OCI-LY1 (cell line): ENCODE data around the gene NCOR2.

Experiments used
- EZH2 ChIP-seq: fragments of 200-600 bp; sonication (generic), shearing (Covaris generic); IDR thresholded peaks from 2 replicates; pipeline ENCODE4 v1.8.0; 2017; ENCODE audit warnings: borderline replicate concordance, mixed run types, mild to moderate bottlenecking, antibody characterized with exemption, low read length, moderate library complexity, mixed read lengths
- TF ChIP-seq, protein P1 (sequence below): fragments of 200-600 bp; sonication (generic), shearing (Covaris generic); IDR thresholded peaks from 2 replicates; pipeline ENCODE4 v1.5.1; 2017; ENCODE audit warnings: mild to moderate bottlenecking, antibody characterized with exemption, low read length, moderate library complexity, mixed read lengths

DNA sequence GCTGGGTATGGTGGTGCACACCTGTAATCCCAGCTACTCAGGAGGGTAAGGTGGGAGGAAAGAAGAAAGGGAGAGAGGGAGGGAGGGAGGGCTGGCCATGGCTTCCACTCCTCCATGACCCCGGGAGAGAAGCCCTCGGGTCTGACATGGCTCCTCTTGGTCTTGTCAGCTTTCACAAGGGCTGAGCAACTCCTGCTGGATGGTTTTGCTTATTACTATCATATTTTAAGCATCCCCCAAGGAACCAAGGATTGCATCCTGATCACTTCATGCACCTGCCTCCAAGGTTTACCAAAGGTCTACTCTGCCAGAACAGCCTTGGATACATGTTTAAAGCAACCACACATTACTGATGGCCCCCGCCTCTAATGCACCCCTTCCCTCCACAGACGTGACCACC, 28.0 kb upstream of the NCOR2 start:
- TF ChIP-seq, protein P1, sequence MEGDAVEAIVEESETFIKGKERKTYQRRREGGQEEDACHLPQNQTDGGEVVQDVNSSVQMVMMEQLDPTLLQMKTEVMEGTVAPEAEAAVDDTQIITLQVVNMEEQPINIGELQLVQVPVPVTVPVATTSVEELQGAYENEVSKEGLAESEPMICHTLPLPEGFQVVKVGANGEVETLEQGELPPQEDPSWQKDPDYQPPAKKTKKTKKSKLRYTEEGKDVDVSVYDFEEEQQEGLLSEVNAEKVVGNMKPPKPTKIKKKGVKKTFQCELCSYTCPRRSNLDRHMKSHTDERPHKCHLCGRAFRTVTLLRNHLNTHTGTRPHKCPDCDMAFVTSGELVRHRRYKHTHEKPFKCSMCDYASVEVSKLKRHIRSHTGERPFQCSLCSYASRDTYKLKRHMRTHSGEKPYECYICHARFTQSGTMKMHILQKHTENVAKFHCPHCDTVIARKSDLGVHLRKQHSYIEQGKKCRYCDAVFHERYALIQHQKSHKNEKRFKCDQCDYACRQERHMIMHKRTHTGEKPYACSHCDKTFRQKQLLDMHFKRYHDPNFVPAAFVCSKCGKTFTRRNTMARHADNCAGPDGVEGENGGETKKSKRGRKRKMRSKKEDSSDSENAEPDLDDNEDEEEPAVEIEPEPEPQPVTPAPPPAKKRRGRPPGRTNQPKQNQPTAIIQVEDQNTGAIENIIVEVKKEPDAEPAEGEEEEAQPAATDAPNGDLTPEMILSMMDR = no peak
- TF ChIP-seq EZH2 = no peak
